HCT116 (cell line): ENCODE results near the gene CXADR. TPM values are rescaled to one million over a fixed set of nuclear protein-coding genes. Genes with fewer than 3 reads are reported as not detected.

ENCODE experiments used
- ATAC-seq: fragments of 200-7000 bp; cut with Tn5 transposase; 2 replicates; pipeline ENCODE4 v1.9.1; 2020; ENCODE audit warnings: mild to moderate bottlenecking, moderate library complexity
- BruUV-seq: library from RNA; stranded (reverse); fragments of 400-500 nt; replicated peaks from 2 replicates; lab custom pipeline; 2021; lab: Mats Ljungman, UMichigan
- CTCF ChIA-PET: fragments of 300-600 bp; sonication (Branson Sonifier 250); formaldehyde crosslinking; loops from one replicate; lab custom pipeline; 2021; ENCODE audit warnings: antibody characterized with exemption; lab: Charles Lee
- POLR2A ChIA-PET: fragments of 300-600, 350-600 bp; sonication (Branson Sonifier 250); formaldehyde crosslinking; loops from one replicate; lab custom pipeline; 2021; ENCODE audit warnings: antibody characterized with exemption; lab: Charles Lee
- RAD21 ChIA-PET, 2 experiments: fragments of 300-600 bp; sonication (Branson Sonifier 250); formaldehyde crosslinking; loops; one replicate each; lab custom pipeline; 2023; ENCODE audit warnings: low total read pairs in 2 of 2; ENCODE audit not compliant: uncharacterized antibody in 2 of 2, unreplicated experiment in 2 of 2, low non-redundant PET in 1 of 2; lab: Charles Lee
- DNase-seq: peaks from one replicate; pipeline ENCODE4 v3.0.0-alpha.2; 2010; ENCODE audit warnings: low read depth, low spot score
- H2AFZ ChIP-seq: fragments of 200-600 bp; shearing (Covaris generic), sonication (generic); 2 replicates; pipeline ENCODE4 v1.6.1; 2017; ENCODE audit warnings: low read depth, mixed run types, mixed read lengths, antibody characterized with exemption, low read length; ENCODE audit not compliant: poor library complexity, severe bottlenecking
- H3K27ac ChIP-seq: 2 replicates; pipeline ENCODE4 v1.5.1; 2012; ENCODE audit warnings: low read depth, low read length
- H3K27me3 ChIP-seq: fragments of 200-600 bp; sonication (generic); 2 replicates; pipeline ENCODE4 v1.6.1; 2016; ENCODE audit warnings: mixed run types, low read length, mixed read lengths; ENCODE audit not compliant: insufficient read depth
- H3K36me3 ChIP-seq, 2 experiments: fragments of 200-500 bp in 1 of 2; fragments of 200-600 bp in 1 of 2; sonication (Bioruptor generic) in 1 of 2; sonication (generic) in 1 of 2; 2 replicates each; pipeline versions ENCODE4 v1.5.1 to v1.6.1; 2014 to 2016; ENCODE audit warnings: low read length in 2 of 2, inconsistent platforms in 1 of 2, mixed read lengths in 1 of 2, mixed run types in 1 of 2; ENCODE audit not compliant: insufficient read depth in 2 of 2, control insufficient read depth in 1 of 2
- H3K4me1 ChIP-seq, 2 experiments: fragments of 200-600 bp in 1 of 2; sonication (generic) in 1 of 2; 2 replicates each; pipeline versions ENCODE4 v1.5.1 to v1.6.1; 2012 to 2017; ENCODE audit warnings: low read length in 2 of 2, inconsistent platforms in 1 of 2, mild to moderate bottlenecking in 1 of 2, mixed read lengths in 1 of 2, mixed run types in 1 of 2, moderate library complexity in 1 of 2; ENCODE audit not compliant: insufficient read depth in 2 of 2, control insufficient read depth in 1 of 2
- H3K4me2 ChIP-seq: fragments of 200-600 bp; sonication (generic); 2 replicates; pipeline ENCODE4 v1.6.1; 2017; ENCODE audit warnings: mixed run types, low read length, mixed read lengths
- H3K4me3 ChIP-seq, 2 experiments: fragments of 200-600 bp in 1 of 2; sonication (generic) in 1 of 2; replicated peaks in 1 of 2; 2 replicates each; pipeline ENCODE4 v1.5.1; 2011 to 2016; ENCODE audit warnings: low read length in 2 of 2, control low read depth in 1 of 2, low read depth in 1 of 2, mild to moderate bottlenecking in 1 of 2, mixed read lengths in 1 of 2, mixed run types in 1 of 2
- H3K79me2 ChIP-seq: fragments of 200-600 bp; sonication (generic); 2 replicates; pipeline ENCODE4 v1.6.1; 2017; ENCODE audit warnings: mild to moderate bottlenecking, mixed run types, low read length, moderate library complexity, mixed read lengths; ENCODE audit not compliant: insufficient read depth
- H3K9ac ChIP-seq: fragments of 200-600 bp; sonication (generic); 2 replicates; pipeline ENCODE4 v1.6.1; 2016; ENCODE audit warnings: low read length, mixed read lengths
- H3K9me2 ChIP-seq: fragments of 200-600 bp; sonication (generic), shearing (Covaris generic); 2 replicates; pipeline ENCODE4 v1.6.1; 2017; ENCODE audit warnings: mixed run types, mild to moderate bottlenecking, moderate library complexity; ENCODE audit not compliant: insufficient read depth
- H3K9me3 ChIP-seq, 2 experiments: fragments of 200-500 bp in 1 of 2; fragments of 200-600 bp in 1 of 2; sonication (Bioruptor generic) in 1 of 2; sonication (generic) in 1 of 2; 2 replicates each; pipeline ENCODE4 v1.6.1; 2014 to 2017; ENCODE audit warnings: low read length in 2 of 2, mixed read lengths in 2 of 2, inconsistent platforms in 1 of 2, low read depth in 1 of 2, mild to moderate bottlenecking in 1 of 2, mixed run types in 1 of 2, moderate library complexity in 1 of 2; ENCODE audit not compliant: control insufficient read depth in 1 of 2, insufficient read depth in 1 of 2
- H4K20me1 ChIP-seq: fragments of 200-600 bp; sonication (generic), shearing (Covaris generic); 2 replicates; pipeline ENCODE4 v1.6.1; 2017; ENCODE audit warnings: mixed run types, mild to moderate bottlenecking, moderate library complexity; ENCODE audit not compliant: insufficient read depth
- ATF3 ChIP-seq: IDR thresholded peaks from 2 replicates; pipeline ENCODE4 v1.6.1; 2012
- CEBPB ChIP-seq: IDR thresholded peaks from 2 replicates; pipeline ENCODE4 v1.6.1; 2012; ENCODE audit warnings: low read depth
- EGR1 ChIP-seq: IDR thresholded peaks from 2 replicates; pipeline ENCODE4 v1.6.1; 2012; ENCODE audit warnings: low read depth
- ELF1 ChIP-seq: IDR thresholded peaks from 2 replicates; pipeline ENCODE4 v1.6.1; 2012; ENCODE audit warnings: low read depth, borderline replicate concordance
- EZH2 ChIP-seq: fragments of 200-600 bp; sonication (generic); IDR thresholded peaks from 2 replicates; pipeline ENCODE4 v1.6.1; 2017; ENCODE audit warnings: antibody characterized with exemption, mixed run types
- EZH2phosphoT487 ChIP-seq: fragments of 200-600 bp; IDR thresholded peaks from 2 replicates; pipeline ENCODE4 v1.6.1; 2018; ENCODE audit warnings: antibody characterized with exemption, borderline replicate concordance
- FOSL1 ChIP-seq: IDR thresholded peaks from 2 replicates; pipeline ENCODE4 v1.6.1; 2012; ENCODE audit warnings: low read depth
- JUND ChIP-seq: IDR thresholded peaks from 2 replicates; pipeline ENCODE4 v1.6.1; 2012
- MAX ChIP-seq: IDR thresholded peaks from 2 replicates; pipeline ENCODE4 v1.6.1; 2012
- POLR2AphosphoS5 ChIP-seq: IDR thresholded peaks from 2 replicates; pipeline ENCODE4 v1.6.1; 2011; ENCODE audit warnings: mild to moderate bottlenecking, low read depth, low read length, moderate library complexity
- RAD21 ChIP-seq: IDR thresholded peaks from 2 replicates; pipeline ENCODE4 v1.6.1; 2012; ENCODE audit warnings: low read depth, mild to moderate bottlenecking
- REST ChIP-seq: IDR thresholded peaks from 2 replicates; pipeline ENCODE4 v1.6.1; 2012; ENCODE audit warnings: low read depth
- TCF7L2 ChIP-seq: IDR thresholded peaks from 2 replicates; pipeline ENCODE4 v1.7.0; 2011; ENCODE audit warnings: borderline replicate concordance, inconsistent platforms; ENCODE audit not compliant: insufficient read depth, insufficient read length; ENCODE audit errors: extremely low read depth
- intact Hi-C: fragments of 100-400 bp; cut with micrococcal nuclease; formaldehyde crosslinking; loops from 2 replicates; pipeline ENCODE4 v1.10.0; 2022
- total RNA-seq: library from RNA; stranded (reverse); gene quantifications from one replicate; pipeline ENCODE4 v1.2.1, GENCODE V29; 2021; ENCODE audit not compliant: unreplicated experiment

CXADR gene
- total RNA-seq, 1 experiment from 2014 or later, result 21.6 TPM

GRCh38 chr21:17575076-17575475 lies 62.2 kb downstream of the CXADR start:
- no peak overlapping the region for H2AFZ ChIP-seq
- no peak for DNase-seq
- no peak overlapping the region for H3K27ac ChIP-seq
- no peaks in the 10 kb centered on the region for H3K9me2 ChIP-seq
- BruUV-seq, result no TSS peak
- ATAC-seq, result no peak
- no peak overlapping the region for H3K4me3 ChIP-seq
- H4K20me1 ChIP-seq, result no peaks in the 10 kb centered on the region
- H3K9ac ChIP-seq, result no peak overlapping the region
- H3K4me1 ChIP-seq, result no peaks in the 10 kb centered on the region
- ChIA-PET CTCF (no interaction called here), RAD21 (no interaction called here), POLR2A (no interaction called here)
- no peaks in the 10 kb centered on the region for H3K9me3 ChIP-seq
- no peak for TF ChIP-seq EGR1
- TF ChIP-seq ELF1, result no peak
- TF ChIP-seq CEBPB, result no peak
- TF ChIP-seq EZH2, result no peak
- H3K36me3 ChIP-seq, result no peaks in the 10 kb centered on the region
- no peaks in the 10 kb centered on the region for H3K79me2 ChIP-seq
- H3K4me2 ChIP-seq, result no peak overlapping the region
- intact Hi-C loops, result no loop called here
- no peaks in the 10 kb centered on the region for H3K27me3 ChIP-seq

- Histone ChIP-seq H3K27ac (no peak overlapping the region), H3K36me3 (no peaks in the 10 kb centered on the region), H3K9me3 (no peaks in the 10 kb centered on the region), H3K79me2 (no peaks in the 10 kb centered on the region), H3K9me2 (no peaks in the 10 kb centered on the region), H3K4me2 (no peak overlapping the region), H3K27me3 (no peaks in the 10 kb centered on the region), H4K20me1 (no peaks in the 10 kb centered on the region), H3K4me1 (no peaks in the 10 kb centered on the region), H3K4me3 (no peak overlapping the region), H2AFZ (no peak overlapping the region), H3K9ac (no peak overlapping the region)
- no TSS peak for BruUV-seq
- RAD21 ChIA-PET, result no interaction called here
- intact Hi-C loops, result no loop called here
- POLR2A ChIA-PET, result no interaction called here
- TF ChIP-seq EZH2phosphoT487 (no peak), TCF7L2 (no peak), POLR2AphosphoS5 (no peak), RAD21 (no peak), EZH2 (no peak), FOSL1 (no peak), JUND (no peak), ATF3 (no peak), MAX (no peak), REST (no peak), ELF1 (no peak)
- CTCF ChIA-PET, result no interaction called here
- ATAC-seq, result no peak
- DNase-seq, result no peak
Observed at GRCh38 chr21:17576080-17576835, 63.4 kb downstream of the CXADR start.
